Endothelial cell of umbilical vein (primary cell): ENCODE measurements around the gene LMAN2. TPM values are rescaled to one million over a fixed set of nuclear protein-coding genes. Genes with fewer than 3 reads are reported as not detected.

Experiments
- BruUV-seq: library from RNA; stranded (reverse); fragments of 400-500 nt; replicated peaks from 2 replicates; lab custom pipeline; 2021; lab: Mats Ljungman, UMichigan
- CTCF ChIA-PET: fragments of 300-600, 350-600 bp; sonication (Branson Sonifier 250); formaldehyde crosslinking; loops from one replicate; lab custom pipeline; 2021; ENCODE audit warnings: antibody characterized with exemption, inconsistent platforms; lab: Charles Lee
- POLR2A ChIA-PET: fragments of 300-600, 350-600 bp; sonication (Branson Sonifier 250); formaldehyde crosslinking; loops from one replicate; lab custom pipeline; 2021; ENCODE audit warnings: antibody characterized with exemption, inconsistent platforms; lab: Charles Lee
- DNase-seq: peaks from one replicate; pipeline ENCODE4 v3.0.0-alpha.2; 2011; ENCODE audit warnings: low read depth, low spot score
- FAIRE-seq: peaks from 2 replicates; lab custom pipeline; 2011; peaks lifted over from hg19 to GRCh38; lab: Jason Lieb, UNC
- H2AFZ ChIP-seq: 2 replicates; pipeline ENCODE4 v1.6.0; 2012; ENCODE audit warnings: low read depth, low read length, control low read depth, inconsistent platforms
- H3K27ac ChIP-seq: 2 replicates; pipeline ENCODE4 v1.5.1; 2011; ENCODE audit warnings: low read depth, mild to moderate bottlenecking, control low read depth, low read length, moderate library complexity; ENCODE audit not compliant: insufficient read depth
- H3K27me3 ChIP-seq, 2 experiments: 2 replicates each; pipeline versions ENCODE4 v1.6.0 to v1.6.1; 2011; ENCODE audit warnings: low read length in 2 of 2, mixed read lengths in 1 of 2; ENCODE audit not compliant: control insufficient read depth in 2 of 2, insufficient read depth in 2 of 2
- H3K36me3 ChIP-seq, 2 experiments: 2 replicates in 1 of 2; 3 replicates in 1 of 2; pipeline ENCODE4 v1.5.1; 2011; ENCODE audit warnings: low read length in 2 of 2, mild to moderate bottlenecking in 1 of 2, moderate library complexity in 1 of 2; ENCODE audit not compliant: control insufficient read depth in 2 of 2, insufficient read depth in 2 of 2; ENCODE audit errors: extremely low read depth in 1 of 2
- H3K4me1 ChIP-seq: 3 replicates; pipeline ENCODE4 v1.5.1; 2011; ENCODE audit warnings: mild to moderate bottlenecking, low read length; ENCODE audit not compliant: control insufficient read depth, insufficient read depth; ENCODE audit errors: extremely low read depth
- H3K4me2 ChIP-seq: 2 replicates; pipeline ENCODE4 v1.6.1; 2011; ENCODE audit warnings: low read length, control low read depth, mixed read lengths; ENCODE audit not compliant: insufficient read depth
- H3K4me3 ChIP-seq, 3 experiments: fragments of 200-600 bp in 1 of 3; sonication (generic), shearing (Covaris generic) in 1 of 3; replicated peaks in 1 of 3; 2 replicates each; pipeline ENCODE4 v1.5.1; 2011 to 2016; ENCODE audit warnings: control low read depth in 3 of 3, low read length in 3 of 3, mild to moderate bottlenecking in 2 of 3, inconsistent platforms in 1 of 3, low read depth in 1 of 3, moderate library complexity in 1 of 3; ENCODE audit not compliant: insufficient read depth in 1 of 3
- H3K79me2 ChIP-seq: 2 replicates; pipeline ENCODE4 v1.6.0; 2012; ENCODE audit warnings: low read length, inconsistent platforms; ENCODE audit not compliant: control insufficient read depth, insufficient read depth
- H3K9ac ChIP-seq: replicated peaks from 2 replicates; pipeline ENCODE3; 2011; ENCODE audit warnings: low read length, control low read depth; ENCODE audit not compliant: insufficient read depth; ENCODE audit errors: extremely low read depth
- H3K9me1 ChIP-seq: replicated peaks from 3 replicates; pipeline ENCODE4 v1.6.0; 2011; ENCODE audit warnings: mild to moderate bottlenecking, low read length; ENCODE audit not compliant: control insufficient read depth, insufficient read depth; ENCODE audit errors: extremely low read depth
- H3K9me3 ChIP-seq: replicated peaks from 2 replicates; pipeline ENCODE4 v1.5.1; 2012; ENCODE audit warnings: low read length, inconsistent platforms; ENCODE audit not compliant: control insufficient read depth, insufficient read depth
- H4K20me1 ChIP-seq: replicated peaks from 2 replicates; pipeline ENCODE3; 2011; ENCODE audit warnings: mild to moderate bottlenecking, low read length; ENCODE audit not compliant: control insufficient read depth, insufficient read depth; ENCODE audit errors: extremely low read depth
- CTCF ChIP-seq, 2 donors: IDR thresholded peaks; 1 replicate in 1 of 2; 2 replicates in 1 of 2; pipeline ENCODE4 v1.5.1; 2011; ENCODE audit warnings: low read length in 2 of 2, mild to moderate bottlenecking in 2 of 2, moderate library complexity in 2 of 2, control low read depth in 1 of 2, inconsistent platforms in 1 of 2, low read depth in 1 of 2; ENCODE audit not compliant: insufficient read depth in 1 of 2; ENCODE audit errors: extremely low read depth in 1 of 2
- JUN ChIP-seq: IDR thresholded peaks from 2 replicates; pipeline ENCODE4 v1.6.1; 2011; ENCODE audit warnings: borderline replicate concordance, low read depth; ENCODE audit not compliant: insufficient read length, insufficient read depth
- dilution Hi-C: fragments of 300-500 bp; cut with MboI; formaldehyde crosslinking; loops from one replicate; pipeline ENCODE4 v1.15.0; 2019; ENCODE audit warnings: low sequenced_read_pairs; ENCODE audit not compliant: extremely low pct_ligation_motif_present
- intact Hi-C: fragments of 100-400 bp; cut with micrococcal nuclease; formaldehyde crosslinking; loops from one replicate; pipeline ENCODE4 v1.10.0; 2022
- polyA plus RNA-seq, 4 experiments: library from polyadenylated mRNA; depleted of rRNA in 3 of 4; stranded (reverse) in 3 of 4; unstranded in 1 of 4; fragments of >200 nt; gene quantifications; 2 replicates each; pipeline versions ENCODE4 v1.2.1 to v1.2.3, GENCODE V29; 2011 to 2012; ENCODE audit warnings: missing spikeins in 1 of 4
- total RNA-seq: library from RNA; stranded (reverse); gene quantifications from 2 replicates; pipeline ENCODE4 v1.2.3, GENCODE V29; 2021

The LMAN2 gene
- total and polyA plus RNA-seq, 2 donors (not counting 3 experiments of a cell fraction or from before 2014, with no cell fraction given), result 151 to 370 TPM

GRCh38 chr5:177368869-177369644 is 17.6 kb upstream of the LMAN2 start:
- ChIA-PET CTCF (interaction anchor here (0.6 to 5.8 kb wide), 12 partner anchors 10 to 297 kb away, joined by 3 to 64 read pairs (median 13); partner anchors contain the start of genes LMAN2 and RGS14), POLR2A (no interaction called here)
- FAIRE-seq (no peak), DNase-seq (peak; percentile 21)
- intact Hi-C loops (loop anchor here (5.0 kb wide), 1 partner anchor 57 kb away; the partner anchor contains the start of gene MXD3), dilution Hi-C loops (no loop called here)
- BruUV-seq, result no TSS peak
- Histone ChIP-seq H3K9me3 (no peaks in the 10 kb centered on the region), H3K4me1 (peaks cover 28% of the 10 kb centered on the region), H2AFZ (no peak overlapping the region), H3K36me3 (no peaks in the 10 kb centered on the region), H3K27ac (no peak overlapping the region), H3K9me1 (no peaks in the 10 kb centered on the region), H4K20me1 (no peaks in the 10 kb centered on the region), H3K79me2 (no peaks in the 10 kb centered on the region), H3K4me2 (no peak overlapping the region), H3K4me3 (no peak overlapping the region), H3K9ac (no peak overlapping the region), H3K27me3 (no peaks in the 10 kb centered on the region)
- TF ChIP-seq CTCF (IDR thresholded peaks at IDR 0.05; ENCODE audit: extremely low read depth in 1 of 2, insufficient read depth in 1 of 2, low read depth in 1 of 2, low read length in 2 of 2) (peak; percentile 54 to 57), JUN (no peak)
